ENCODE measurements around the gene RALB.

Gene RALB

GRCh38 chr2:120224256-120224655, 28.4 kb upstream of the RALB start:
- no peak for DNase-seq (ENCODE audit: low spot score)
- POLR2A ChIA-PET (ENCODE audit: low non-redundant PET), result no interaction called here
- CTCF ChIA-PET, result interaction anchor here (0.6 to 1.2 kb wide), 3 partner anchors 19 to 59 kb away, joined by 3 to 5 read pairs (median 3); no protein-coding TSS in a partner anchor
- H3K27ac ChIP-seq, result peak overlapping the region; percentile 95
- TF ChIP-seq CTCF (conservative IDR thresholded peaks at IDR 0.05; ENCODE audit: low read depth), result no peak

- DNase-seq (ENCODE audit: low spot score), result no peak
- no peak for TF ChIP-seq CTCF (conservative IDR thresholded peaks at IDR 0.05; ENCODE audit: low read depth)
- ChIA-PET POLR2A (ENCODE audit: low non-redundant PET) (no interaction called here), CTCF (interaction anchor here (0.6 to 1.2 kb wide), 2 partner anchors 58 to 88 kb away, joined by 3 to 4 read pairs; no protein-coding TSS in a partner anchor)
- H3K27ac ChIP-seq, result peak overlapping the region; percentile 2; the same call in 1 of the 2 replicates
Measured at GRCh38 chr2:120224735-120225548, 27.7 kb upstream of the RALB start.

- TF ChIP-seq CTCF (conservative IDR thresholded peaks at IDR 0.05; ENCODE audit: low read depth), result no peak
- peak overlapping the region; percentile 2; the same call in 1 of the 2 replicates for H3K27ac ChIP-seq
- ChIA-PET CTCF (interaction anchor here (1.2 kb wide), 1 partner anchor 88 kb away, joined by 4 read pairs; no protein-coding TSS in a partner anchor), POLR2A (ENCODE audit: low non-redundant PET) (no interaction called here)
- no peak for DNase-seq (ENCODE audit: low spot score)
Measured at GRCh38 chr2:120225549-120226065, 27.0 kb upstream of the RALB start.

GRCh38 chr2:120226316-120226715, 26.3 kb upstream of the RALB start:
- ChIA-PET POLR2A (ENCODE audit: low non-redundant PET) (no interaction called here), CTCF (no interaction called here)
- TF ChIP-seq CTCF (conservative IDR thresholded peaks at IDR 0.05; ENCODE audit: low read depth), result no peak
- H3K27ac ChIP-seq, result no peak overlapping the region
- no peak for DNase-seq (ENCODE audit: low spot score)

GRCh38 chr2:120227111-120227991, 25.3 kb upstream of the RALB start:
- no peak for TF ChIP-seq CTCF (conservative IDR thresholded peaks at IDR 0.05; ENCODE audit: low read depth)
- DNase-seq (ENCODE audit: low spot score), result peak; percentile 45
- POLR2A ChIA-PET (ENCODE audit: low non-redundant PET), result no interaction called here

GRCh38 chr2:120228503-120228902, 24.1 kb upstream of the RALB start:
- DNase-seq (ENCODE audit: low spot score), result no peak
- POLR2A ChIA-PET (ENCODE audit: low non-redundant PET), result no interaction called here
- H3K27ac ChIP-seq, result no peak overlapping the region
- TF ChIP-seq CTCF (conservative IDR thresholded peaks at IDR 0.05; ENCODE audit: low read depth), result no peak; the same call in 1 of the 2 replicates
- CTCF ChIA-PET, result interaction anchor here (0.6 to 1.3 kb wide), 3 partner anchors 85 to 652 kb away, joined by 3 to 5 read pairs (median 3); no protein-coding TSS in a partner anchor

More at GRCh38 chr2:120227111-120227991, 25.3 kb upstream of the RALB start:
- CTCF ChIA-PET, result interaction anchor here (0.6 kb wide), 1 partner anchor 651 kb away, joined by 3 read pairs; no protein-coding TSS in a partner anchor
- no peak overlapping the region for H3K27ac ChIP-seq

Measured in RWPE1 (cell line).